GM11168 (cell line): ENCODE data around the gene HSD17B12.

Source experiments
- in situ Hi-C: fragments of 300-500 bp; cut with MboI; formaldehyde crosslinking; loops from one replicate; pipeline ENCODE4 v1.12.0; 2022; ENCODE audit warnings: low sequenced_read_pairs; ENCODE audit not compliant: unreplicated experiment

HSD17B12 gene

DNA sequence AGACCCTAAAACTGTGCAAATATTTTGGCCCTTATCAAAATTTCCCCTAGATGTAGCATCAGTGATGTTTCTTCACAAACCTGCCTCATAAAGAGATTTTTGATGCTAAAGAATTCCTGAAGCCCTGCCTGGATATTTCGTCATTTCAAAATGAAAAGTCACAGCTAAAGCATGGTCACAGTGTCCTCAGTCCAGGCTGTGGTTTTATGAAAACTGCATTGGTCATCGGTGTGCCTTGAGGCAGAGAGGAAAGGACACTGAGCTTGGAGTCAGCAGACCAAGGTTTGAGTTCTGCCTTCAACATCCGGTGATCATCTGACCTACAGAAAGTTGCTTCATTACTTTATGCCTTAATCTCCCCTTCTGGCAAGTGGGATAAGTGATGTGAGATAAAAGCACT is 165.3 kb downstream of the HSD17B12 start:
- in situ Hi-C loops = loop anchor here (25.0 kb wide), 1 partner anchor 259 kb away; no protein-coding TSS in a partner anchor

DNA sequence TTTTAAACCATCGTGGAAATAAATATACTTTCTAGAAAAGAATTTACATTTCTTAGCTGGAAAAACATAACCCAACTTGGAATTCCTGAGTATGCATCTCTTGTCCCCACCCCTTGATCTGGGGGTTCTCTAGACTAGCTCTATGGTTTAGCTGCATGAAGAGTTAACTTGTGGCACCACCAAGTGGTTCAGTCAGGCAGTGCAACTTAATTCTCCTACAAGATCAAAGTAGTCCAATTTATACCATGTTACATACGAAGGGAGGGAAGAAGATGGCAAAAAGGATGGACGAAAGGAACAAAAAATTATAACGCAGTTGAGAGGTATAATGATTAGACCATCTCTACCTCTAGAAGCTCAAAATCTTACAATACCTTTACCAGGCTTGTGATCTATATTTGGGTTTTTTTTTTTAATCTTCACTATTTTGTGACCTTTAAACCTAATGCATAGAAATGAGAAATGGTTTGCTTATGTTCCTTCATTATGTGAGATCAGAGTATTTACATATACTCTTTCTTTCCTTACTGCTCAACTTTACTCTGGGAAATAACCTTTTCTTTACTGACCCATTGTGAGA is 171.6 kb downstream of the HSD17B12 start:
- in situ Hi-C loops = no loop called here

DNA sequence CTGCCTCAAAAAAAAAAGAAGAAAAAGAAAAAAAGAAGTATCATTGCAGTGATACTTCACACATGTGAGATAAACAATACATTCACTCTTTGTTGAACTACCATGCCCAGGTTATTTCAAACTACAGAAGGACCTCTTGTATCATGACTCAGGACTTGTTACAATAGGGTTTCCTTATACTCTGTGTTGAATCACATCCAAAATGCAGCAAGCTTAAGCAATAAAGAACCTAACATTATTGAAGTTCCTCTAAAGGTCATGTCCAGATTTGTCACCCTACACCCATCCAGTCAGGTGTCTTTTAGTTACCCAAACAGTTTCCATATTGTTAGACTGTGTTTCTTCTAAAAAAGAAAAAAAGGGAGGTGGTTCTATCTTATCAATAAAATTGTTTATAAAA is 173.2 kb downstream of the HSD17B12 start:
- in situ Hi-C loops = no loop called here

DNA sequence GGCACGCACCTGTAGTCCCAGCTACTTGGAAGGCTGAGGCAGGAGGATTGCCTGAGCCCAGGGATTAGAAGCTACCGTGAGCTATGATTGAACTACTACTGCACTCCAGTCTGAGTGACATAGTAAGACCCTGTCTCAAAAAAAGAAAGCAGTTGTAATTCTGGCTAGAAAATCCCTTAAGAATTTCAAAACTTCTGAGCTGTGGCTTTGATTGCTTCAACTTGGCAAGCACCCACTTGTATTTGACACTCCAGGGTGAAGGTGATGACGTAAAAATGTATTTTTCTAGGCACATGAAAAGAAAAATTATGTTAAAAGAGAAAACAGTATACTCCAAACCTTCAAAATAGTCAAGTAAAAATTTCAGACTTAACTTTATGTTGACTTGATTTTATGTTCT is 176.5 kb downstream of the HSD17B12 start:
- in situ Hi-C loops = no loop called here

DNA sequence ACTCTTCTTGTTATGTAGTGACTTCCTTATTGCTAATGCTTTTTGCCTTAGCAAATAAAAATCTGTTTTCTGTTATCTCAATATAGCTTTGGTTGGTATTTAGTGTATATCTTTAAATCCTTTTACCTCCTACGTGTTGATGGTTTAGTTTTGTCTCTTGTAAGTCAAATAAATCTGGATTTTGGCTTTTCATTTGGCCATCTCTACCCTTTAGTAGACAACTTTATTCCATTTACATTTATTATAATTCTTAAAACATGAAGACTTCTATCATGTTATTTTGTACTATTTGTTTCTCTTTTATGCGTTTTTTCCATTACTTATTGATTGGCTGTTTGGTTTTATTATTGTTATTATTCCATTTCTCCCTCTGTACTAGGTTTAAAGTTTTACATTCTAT is 180.6 kb downstream of the HSD17B12 start:
- in situ Hi-C loops = no loop called here

DNA sequence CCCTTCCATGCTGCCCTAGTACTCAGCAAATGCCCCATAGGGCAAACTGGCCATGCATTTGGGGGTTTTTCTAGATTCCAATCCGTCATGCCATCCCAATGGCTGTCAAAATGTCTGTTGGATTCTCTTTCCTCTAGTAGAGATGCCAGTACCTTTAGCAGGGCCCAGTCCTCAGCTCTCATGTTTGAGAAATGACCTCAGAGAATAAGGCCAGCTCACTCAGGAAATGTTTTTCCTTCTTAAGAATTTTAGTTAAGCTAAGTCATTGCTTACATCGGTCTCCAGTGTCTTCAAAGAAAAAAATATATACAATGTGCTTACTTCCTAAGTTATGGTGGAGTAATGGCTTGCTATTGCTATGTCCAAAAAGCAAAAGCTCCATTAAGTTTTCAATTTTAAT is 186.0 kb downstream of the HSD17B12 start:
- in situ Hi-C loops = no loop called here

DNA sequence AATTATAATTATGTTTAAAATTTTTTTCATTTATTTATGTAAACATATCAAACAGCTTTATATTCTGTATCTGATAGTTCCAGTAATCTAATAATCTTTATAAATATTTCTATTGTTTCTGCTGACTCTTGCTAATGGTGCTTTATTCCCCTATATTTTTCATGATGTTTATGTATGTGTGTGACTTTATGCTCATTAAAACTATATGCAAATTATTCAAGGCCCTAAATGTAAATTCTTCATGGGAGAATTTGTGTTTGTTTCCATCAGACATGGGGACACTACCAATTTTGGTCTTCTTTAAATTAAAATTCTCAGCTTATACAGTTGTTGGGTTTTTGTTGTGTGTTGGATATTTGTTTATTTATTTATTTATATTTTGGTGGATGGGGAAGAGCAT is 186.4 kb downstream of the HSD17B12 start:
- in situ Hi-C loops = no loop called here

DNA sequence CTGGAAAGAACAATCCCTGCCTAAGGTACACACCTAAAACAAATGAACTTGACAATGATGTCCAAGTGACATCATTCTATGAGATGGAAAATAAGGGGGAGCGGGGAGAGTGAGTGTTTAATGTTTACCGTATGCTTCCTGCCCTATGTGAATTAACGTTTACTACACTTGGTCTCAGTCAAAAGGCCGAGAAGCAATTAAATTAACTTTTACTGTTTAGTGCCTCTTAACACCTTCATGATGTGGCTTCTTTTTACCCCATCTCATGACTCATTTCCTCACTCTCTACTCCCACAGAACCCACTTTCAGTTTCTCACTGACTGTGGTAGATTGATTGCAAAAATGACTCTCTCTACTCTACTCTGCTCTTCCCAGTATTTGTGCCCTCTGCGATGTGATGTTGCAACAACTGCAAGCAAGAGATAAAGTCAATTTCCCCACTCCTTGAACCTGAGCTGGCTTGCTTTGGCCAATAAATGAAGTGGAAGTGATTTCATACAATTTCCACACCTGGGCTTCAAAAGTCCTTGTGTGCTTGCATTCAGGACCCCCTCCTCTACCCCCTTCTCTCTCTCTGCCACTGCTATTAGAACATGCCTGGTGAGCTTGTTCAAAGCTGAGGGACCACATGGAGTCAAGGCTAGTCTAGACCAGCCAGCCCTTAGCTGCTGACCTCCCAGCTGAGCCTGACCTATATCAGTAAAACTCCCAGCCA is 188.5 kb downstream of the HSD17B12 start:
- in situ Hi-C loops = no loop called here

DNA sequence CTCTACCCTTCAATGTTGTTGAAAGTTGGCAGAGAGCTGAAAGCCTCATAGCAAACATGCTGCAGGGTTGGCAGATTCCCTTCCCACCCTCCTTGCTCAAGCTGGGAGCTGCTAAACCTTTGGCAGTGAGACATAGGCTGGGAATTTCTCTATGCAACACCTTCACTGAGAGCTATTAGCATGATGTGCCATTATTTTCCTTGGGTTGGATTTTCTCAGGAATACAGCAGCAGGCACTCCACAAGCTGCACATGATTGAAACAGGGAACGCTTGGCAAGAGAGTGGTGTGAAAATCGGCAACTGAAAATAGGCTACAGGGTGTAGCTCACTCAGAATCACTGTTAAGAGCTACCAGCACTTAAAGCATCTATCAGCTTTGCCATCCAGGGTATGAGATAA is 190.5 kb downstream of the HSD17B12 start:
- in situ Hi-C loops = no loop called here

DNA sequence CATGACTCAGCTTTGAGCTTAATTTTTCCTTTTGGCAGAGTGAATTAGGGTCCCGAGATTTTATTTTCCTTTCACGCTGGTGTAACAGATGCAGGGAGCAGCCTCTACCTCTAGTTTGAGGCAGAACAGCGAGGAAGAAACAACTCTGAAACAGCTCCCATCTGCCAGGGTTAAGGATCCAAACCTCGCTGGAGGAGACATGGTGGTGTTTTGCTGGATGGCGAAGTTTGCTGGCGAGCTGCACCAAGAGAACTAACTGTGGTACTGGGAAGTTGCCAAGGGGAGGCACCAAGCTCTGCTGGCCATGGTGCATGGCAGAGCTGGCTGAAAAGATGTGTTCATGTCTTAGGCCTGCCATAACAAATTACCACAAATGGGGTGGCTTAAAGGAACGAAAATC is 192.5 kb downstream of the HSD17B12 start:
- in situ Hi-C loops = no loop called here

DNA sequence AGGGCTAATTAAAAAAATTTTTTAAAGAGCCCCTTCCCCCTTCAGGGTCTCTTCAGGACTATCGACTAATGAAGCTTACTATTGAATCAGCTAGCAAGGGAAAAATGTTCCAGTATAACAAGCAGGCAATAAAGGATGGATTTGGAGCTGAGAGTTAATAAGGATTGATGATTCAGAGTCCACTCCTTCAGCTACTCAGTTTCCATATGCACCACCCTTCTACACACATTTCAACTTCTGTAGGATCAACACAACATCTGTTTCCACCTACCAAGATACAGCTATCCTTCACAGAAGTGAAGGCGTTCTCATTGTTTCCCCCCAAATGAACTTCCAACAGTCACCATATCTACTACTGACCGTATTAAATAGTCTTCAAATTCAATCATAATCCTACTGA is 193.5 kb downstream of the HSD17B12 start:
- in situ Hi-C loops = no loop called here

DNA sequence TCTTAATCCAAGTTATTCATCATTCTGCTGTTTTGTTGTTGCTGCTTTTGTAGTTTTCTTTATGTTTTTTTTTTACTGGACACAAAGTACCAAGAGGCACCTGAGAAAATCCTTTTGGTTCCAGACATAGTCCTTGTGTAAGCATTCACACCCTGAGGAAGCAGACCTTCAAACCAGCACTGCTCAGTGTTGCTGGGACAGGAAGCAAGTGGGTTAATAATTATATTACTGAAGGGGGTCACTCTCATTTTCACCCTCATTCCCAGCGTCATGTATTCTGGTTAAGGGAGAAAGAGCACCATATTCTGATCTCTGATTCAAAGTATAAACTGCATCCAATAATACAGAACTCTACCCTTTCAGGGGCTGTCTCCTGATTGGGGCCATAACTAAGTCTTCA is 194.2 kb downstream of the HSD17B12 start:
- in situ Hi-C loops = no loop called here

DNA sequence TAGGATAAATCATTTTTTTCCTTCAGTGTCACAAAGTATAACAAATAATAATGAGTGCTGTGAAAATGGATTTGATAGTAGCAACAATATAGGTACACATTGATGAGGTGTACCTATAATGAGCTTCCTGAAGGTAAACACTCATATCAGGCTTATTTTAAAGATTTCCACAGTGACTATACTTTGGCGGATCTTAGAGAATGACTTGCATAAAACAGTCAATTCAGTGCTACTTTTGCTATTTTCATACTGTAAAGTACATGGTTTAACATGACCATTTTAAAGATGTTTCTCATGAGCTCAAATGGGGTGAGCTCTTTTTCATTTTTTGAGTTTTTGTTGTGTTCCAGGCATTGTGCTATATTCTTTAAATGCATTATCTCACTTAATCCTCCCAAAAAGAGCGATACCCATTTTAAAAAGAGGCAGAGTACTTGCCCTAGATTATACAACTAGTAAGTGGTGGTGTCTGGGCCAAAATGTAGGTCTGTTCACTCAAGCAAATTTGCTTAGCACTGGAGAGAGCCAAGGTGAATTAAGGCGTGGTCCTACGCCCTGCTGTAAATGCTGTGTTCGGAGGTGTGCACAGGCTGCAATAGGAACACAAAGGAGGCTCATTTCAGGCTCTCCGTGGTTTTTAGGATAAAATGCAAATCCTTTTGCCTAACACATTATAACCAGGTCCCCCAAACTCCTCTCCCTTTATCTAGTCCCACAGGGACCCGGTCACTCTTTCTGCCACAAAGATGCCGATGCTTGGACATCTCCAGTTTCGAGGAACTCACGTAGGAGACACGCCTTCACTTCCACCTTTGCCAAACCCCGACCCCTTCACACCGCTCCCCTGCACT is 199.5 kb downstream of the HSD17B12 start:
- in situ Hi-C loops = no loop called here

DNA sequence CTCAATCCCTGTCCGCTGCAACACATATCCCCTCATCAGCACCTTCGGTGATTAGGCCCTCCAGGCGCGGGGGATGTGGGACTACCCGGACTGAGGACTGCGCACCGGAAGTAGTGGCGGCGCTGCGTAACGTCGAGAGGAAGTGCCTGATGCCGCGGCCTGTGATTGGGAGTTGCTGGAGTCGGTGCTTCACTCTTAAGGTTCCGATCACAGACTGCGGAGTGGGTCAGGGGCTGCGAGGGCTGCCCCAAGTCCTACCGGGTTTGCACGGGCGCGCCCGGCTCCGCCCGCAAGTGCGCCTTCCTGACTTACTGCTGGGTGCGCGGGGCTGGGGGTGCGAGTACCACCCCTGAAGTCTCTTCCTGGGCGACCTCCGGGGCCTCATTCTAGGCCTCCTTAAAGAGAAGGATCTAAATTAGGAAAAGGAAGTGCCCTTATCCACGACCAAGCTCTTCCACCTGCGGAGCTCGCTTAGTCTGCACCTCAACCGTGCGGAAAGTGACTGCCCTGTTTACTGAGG is 200.2 kb downstream of the HSD17B12 start, which contains the start of gene ALKBH3:
Gene ALKBH3, plus strand, starts transcription at position 192 of the 520 bp plus-strand sequence. CDS start 1,822 bp downstream, outside the sequence.
- in situ Hi-C loops = no loop called here

DNA sequence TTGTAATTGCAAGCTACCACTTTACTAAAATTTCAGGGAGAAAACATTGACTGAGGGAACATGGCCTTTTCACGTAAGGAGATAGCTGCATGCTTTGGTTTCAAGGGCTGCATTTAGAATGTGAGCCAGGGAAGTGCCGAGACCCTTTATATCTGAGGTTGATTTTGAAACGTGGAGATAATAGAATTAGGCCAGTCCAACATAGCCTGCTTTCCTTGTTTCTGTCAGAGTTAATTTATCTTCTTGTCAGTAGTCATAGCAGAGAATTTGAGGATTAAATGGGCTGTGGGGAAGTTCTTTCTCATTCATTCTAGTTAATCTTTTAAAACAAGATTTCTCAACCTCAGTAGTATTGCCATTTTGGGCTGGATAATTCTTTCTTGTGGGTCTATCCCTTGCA is 212.3 kb downstream of the HSD17B12 start:
- in situ Hi-C loops = no loop called here

DNA sequence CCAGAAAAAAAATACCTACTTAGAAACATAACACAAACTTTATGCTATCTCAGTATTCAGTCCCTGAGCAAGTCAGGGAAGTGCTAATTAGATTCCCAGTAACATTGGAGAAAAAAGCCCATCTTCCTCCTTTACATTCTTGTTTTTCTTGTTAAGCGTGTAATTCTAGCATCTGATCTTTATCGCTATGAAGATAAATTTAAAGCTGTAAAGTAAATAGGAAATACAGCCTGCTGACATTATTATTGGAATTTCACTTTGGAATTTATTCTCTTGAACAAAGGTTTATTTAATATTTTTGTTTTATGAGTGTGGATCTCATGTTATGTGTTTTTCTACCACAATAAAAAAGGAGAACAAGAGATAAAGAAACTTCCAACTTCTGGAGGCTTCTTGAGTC is 214.0 kb downstream of the HSD17B12 start:
- in situ Hi-C loops = no loop called here

DNA sequence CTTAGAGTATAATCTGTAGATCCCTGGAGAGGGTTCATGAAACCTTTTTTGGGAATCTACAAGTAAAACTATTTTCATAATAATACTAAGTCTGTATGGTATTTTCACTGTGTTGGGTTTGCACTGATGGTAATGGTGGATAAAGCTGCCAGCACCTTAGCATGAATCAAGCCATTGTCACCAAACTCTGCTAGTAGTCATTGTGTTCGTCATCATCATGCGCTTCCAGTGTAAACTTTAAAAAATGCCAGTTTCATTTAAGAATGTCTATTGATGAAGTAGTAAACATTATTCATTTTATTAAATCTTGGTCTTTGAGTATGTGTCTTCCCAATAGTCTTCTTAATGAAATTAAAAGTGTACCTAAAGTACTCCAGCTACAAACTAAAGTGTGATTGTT is 215.1 kb downstream of the HSD17B12 start:
- in situ Hi-C loops = no loop called here

DNA sequence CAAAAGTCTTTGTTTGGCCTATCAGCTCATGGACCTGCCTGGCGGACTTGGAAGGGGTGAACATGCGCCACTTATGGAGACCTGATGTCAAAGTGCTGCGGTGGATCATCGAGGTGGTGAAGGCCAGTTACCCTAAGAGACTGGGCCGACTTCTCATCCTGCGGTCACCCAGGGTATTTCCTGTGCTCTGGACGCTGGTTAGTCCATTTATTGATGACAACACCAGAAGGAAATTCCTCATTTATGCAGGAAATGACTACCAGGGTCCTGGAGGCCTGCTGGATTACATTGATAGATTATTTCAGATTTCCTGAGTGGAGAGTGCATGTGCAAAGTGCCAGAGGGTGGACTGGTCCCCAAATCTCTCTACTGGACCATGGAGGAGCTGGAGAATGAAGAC is 218.0 kb downstream of the HSD17B12 start:
- in situ Hi-C loops = no loop called here

DNA sequence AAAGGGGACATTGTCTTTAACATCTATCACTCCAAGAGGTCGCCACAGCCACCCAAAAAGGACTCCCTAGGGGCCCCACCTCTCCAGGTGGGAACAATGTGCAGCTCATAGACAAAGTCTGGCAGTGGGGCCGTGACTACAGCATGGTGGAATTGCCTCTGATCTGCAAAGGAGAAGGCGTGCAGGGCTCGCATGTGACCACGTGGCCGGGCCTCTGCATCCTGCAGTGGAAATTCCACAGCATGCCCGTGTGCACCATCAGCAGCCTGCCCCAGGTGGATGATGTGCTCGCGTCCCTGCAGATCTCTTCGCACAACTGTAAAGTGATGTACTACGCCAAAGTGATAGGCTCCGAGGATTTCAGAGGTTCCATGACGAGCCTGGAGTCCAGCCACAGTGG is 218.6 kb downstream of the HSD17B12 start:
- in situ Hi-C loops = no loop called here

DNA sequence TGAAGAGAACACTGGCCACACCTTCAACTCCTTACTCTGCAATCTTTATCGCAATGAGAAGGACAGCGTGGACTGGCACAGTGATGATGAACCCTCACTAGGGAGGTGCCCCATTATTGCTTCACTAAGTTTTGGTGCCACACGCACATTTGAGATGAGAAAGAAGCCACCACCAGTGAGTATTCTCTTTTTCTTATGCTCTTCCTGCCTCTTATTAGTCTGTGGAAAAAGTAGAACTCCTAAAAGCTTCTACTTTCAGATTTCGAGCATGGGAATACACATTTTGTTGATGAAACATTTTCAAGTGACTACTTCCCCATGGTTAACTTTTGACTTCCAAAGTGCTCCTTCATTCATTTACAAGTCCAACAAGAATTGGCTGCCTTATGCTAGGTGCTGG is 221.0 kb downstream of the HSD17B12 start:
- in situ Hi-C loops = no loop called here

DNA sequence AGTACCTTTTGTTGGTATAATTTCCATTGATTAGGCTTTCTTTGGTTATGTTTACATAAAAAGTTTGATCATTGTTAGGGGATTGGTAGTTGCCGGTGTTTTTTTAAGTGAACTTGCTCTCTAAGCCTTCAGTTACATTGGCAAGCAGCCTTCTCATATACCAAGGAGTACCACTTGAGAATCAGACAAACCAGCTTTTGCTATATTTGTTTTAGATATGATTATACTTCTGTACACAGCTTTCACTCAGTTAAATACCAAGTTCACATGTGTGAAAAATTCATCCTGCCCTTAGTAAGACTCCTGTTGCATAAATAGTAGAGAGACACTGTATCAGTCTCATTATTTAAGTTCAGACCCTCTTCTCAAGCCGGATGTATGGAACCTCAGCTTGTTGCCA is 222.5 kb downstream of the HSD17B12 start:
- in situ Hi-C loops = no loop called here
